Right renal cortex interstitium (tissue), 3 donors: ENCODE data around the gene CFAP77. TPM values are rescaled to one million over a fixed set of nuclear protein-coding genes. Genes with fewer than 3 reads are reported as not detected.

Source experiments
- DNase-seq, 3 donors: peaks; one replicate each; pipeline ENCODE4 v3.0.0-alpha.2; 2013; ENCODE audit warnings: low read depth in 3 of 3, low spot score in 2 of 3
- polyA plus RNA-seq, 3 donors: library from polyadenylated mRNA; unstranded; fragments of 120-200 nt; gene quantifications; one replicate each; pipeline ENCODE4 v1.2.1, GENCODE V29; 2013; ENCODE audit not compliant: insufficient read length in 3 of 3

Gene CFAP77
- polyA plus RNA-seq, 3 donors, result 0.64 to 0.94 (median 0.91) TPM

DNA sequence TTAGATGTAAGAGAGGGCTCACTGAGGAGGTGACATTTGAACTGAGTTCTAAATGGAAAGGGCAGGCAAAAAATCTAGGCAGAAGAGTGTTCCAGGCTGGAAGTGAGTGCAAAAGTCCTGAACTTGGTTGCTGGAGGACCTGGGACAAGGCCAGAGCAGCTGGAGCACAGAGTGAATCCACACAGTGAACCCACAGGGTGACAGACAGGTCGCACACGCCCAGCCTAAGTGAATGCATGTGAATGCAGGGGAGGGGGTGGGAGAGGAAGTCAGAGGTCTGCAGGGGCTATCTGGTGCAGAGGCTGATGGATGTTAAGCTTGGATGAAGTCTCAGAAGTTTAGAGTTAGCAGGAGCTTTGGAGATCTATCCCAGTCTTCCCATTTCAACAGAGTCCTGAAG is 2.8 kb upstream of the CFAP77 start:
- no peak for DNase-seq

DNA sequence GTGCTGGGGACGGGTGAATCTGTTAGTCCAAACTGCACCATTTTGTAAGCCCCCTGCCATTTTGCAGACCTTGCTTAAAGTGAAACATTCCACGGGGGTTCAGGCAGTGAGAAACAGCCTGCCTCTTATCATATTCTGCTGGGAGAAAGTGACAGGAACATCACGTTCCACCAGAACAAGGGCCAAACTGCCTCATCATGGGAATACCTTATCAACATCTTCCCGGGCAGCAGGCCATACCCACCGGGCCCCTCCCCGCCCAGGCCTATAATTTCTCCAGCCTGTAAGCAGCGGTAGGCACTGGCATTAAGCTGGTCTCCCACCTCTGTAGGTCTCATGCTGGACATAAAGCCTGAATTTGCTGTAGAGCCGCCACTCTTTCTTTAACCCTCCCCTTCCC is 1.5 kb upstream of the CFAP77 start:
- no peak for DNase-seq

DNA sequence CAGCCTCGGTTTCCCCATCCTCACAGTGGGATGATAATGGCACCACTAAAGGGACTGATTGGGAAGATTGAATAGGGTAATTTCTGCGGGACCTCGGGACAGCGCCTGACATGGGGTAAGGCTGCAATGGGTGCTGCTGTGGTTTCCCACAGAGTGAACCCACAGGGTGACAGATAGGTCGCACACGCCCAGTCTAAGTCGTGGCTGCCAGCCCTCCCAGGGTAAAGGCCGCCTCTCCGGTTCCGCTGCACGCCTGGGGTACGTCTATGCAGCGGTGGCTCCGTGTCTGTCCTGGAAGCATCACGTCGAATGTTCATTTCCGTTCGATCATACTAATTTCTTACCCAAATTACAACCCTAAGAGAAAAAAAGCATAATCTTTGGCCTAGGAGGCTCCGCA is 631 bp downstream of the CFAP77 start:
- DNase-seq, result no peak

DNA sequence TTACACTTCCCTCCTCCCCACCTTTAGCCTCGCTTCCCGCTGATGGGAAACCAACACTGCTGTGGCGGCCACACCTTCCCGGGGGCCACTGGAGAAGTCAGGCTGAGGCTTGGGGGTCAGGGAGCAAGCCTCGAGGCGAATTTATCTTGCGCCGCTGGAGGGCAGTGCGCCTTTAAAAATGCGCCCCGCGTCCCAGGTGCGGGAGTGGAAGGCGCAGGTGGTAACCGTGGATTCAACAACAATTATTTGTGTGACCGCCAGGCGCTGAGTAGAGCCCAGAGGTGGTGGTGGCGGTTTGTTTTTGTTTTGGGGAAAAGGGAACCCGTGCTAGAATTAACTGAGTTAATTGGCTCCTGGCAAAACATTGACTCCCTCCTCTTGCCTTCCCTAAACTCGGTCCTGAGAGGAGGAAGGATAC is 1.1 kb downstream of the CFAP77 start:
- no peak for DNase-seq

DNA sequence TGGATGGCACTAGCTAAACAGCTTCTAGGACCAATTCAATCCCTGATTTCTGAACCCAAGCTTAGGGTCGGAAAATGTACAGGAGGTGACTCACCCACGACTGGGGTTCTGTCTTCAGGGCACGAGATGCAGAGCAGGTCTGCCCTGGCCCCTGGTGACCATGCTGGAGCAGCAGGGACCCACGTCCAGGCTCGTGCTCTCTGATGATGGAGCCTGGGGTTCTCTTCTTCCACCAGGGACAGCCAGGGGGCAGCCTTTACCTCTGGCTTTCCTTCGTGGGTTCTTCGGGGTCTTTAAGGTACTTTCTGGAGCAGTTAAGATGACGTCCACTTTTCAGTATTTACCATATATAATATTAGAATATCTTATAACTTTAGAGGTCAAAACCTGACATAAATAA is 2.1 kb downstream of the CFAP77 start:
- DNase-seq, result no peak

DNA sequence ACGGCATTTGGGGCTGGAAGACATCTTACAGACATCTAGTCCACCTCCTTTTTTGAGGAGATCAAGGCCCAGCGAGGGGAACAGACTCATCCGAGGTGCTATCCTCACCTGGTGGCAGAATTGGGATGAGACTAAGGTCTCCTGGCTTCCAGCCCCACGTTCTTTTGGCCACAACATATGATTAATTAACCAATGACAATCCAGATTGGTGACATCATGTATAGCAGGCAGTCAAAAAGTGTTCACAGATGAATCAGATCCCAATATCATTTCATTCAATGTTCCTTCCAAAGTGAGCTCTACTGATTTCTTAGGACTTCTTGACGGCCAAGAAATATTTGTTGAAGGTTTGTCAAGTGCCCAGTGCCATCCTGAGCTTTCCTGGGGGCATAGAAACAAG is 3.9 kb downstream of the CFAP77 start:
- no peak for DNase-seq

DNA sequence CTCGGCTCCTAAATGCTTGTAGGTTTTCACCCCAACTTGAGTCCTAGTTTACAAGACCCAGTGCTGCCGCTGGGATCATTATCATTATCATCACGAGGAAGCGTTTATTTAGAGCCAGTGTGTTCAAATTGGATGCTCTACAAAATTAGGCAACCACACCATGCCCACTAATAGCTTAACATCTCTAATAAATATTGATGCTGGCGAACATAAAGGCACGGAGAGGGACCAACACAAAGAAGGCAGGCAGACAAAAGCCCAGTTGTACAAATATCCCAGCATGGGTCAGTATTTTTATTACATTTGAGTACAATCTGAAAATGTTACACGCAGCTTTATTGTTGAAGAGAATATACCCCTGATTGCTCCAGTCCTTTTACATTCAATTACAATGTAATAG is 4.7 kb downstream of the CFAP77 start:
- no peak for DNase-seq

DNA sequence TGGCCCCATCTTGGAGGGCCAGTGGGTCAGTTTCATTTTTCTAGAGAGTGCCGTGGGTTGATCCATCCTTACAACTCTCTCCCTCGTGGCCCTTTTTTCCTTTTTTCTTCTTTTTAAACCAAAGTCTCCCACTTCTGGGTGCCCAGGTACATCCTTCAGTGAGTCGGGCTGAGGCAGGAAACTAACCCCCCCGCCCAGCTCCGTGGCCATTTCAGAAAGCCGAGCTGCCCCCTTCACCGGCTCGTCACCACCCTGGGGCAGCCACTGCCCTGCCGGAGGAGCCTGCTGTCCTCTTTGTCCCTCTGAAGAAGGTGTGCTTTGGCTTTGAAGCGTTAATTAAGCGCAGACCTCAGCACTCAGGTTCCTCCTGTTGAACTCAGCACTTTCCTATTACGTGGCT is 5.2 kb downstream of the CFAP77 start:
- no peak for DNase-seq

DNA sequence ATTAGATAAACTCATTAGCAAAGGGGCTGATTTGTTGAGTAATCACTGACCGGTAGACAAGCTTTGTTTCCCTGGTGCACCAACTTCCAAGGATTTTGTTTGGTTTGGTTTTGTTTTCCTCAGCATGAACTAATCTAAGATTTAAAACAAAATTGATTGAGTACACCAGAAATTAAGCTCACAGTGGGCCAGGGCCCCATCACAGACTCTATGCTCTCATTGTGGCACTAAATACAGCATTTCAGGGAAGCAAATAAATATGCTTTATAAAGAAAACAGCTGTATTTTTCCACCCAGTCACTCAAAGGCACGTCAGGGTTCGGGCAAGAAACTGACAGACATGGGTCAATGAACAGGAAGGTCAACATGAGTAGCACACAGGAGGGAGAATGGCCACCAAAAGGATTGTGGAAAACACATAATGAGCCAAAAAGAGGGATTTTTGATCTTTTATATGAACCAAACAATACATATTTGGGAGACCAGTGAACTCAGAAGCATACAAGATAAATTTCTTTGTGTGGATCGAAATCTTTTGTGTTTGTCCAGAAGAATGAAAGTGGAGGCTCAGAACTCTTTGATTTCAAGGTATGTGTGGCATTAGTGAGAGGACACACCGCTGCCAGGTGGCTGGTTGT is 8.8 kb downstream of the CFAP77 start:
- DNase-seq, result no peak

DNA sequence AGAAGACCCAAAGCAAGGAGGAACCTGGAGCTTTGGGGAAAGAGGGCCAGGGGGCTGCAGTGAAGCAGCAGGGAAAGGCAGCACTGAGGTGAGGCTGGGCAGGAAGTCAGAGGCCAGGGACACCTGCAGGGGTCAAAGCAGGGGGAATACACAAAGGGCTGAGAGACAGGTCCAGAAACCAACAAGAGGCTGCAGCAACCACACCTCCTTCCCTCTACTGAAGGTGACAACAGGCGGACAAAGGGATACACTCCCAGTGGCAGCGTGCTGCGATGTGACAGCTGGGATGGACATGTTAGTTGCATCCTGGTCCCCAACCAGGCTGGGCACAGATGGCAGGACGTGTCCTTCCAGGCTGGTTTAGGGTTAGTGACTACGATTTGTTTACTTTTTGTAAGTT is 12.6 kb downstream of the CFAP77 start:
- DNase-seq, result no peak

DNA sequence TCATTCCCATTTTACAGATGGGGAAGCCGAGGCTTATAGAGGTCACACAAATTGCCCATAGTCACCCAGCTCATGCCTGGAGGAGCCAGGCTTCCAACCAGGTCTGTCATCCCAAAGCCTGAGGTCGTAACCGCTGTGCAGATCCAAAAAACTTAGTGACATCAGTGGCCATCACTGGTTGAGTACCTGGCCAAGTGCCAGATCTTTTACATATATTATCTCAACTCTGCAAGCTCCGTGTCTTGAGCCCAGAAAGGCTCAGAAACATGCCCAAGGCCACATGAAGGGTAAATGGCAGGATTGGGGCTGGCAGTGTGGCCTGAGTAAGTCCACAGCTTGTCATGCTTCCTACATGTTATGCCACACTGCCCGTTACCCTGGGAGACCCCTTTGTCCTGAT is 13.5 kb downstream of the CFAP77 start:
- no peak for DNase-seq

DNA sequence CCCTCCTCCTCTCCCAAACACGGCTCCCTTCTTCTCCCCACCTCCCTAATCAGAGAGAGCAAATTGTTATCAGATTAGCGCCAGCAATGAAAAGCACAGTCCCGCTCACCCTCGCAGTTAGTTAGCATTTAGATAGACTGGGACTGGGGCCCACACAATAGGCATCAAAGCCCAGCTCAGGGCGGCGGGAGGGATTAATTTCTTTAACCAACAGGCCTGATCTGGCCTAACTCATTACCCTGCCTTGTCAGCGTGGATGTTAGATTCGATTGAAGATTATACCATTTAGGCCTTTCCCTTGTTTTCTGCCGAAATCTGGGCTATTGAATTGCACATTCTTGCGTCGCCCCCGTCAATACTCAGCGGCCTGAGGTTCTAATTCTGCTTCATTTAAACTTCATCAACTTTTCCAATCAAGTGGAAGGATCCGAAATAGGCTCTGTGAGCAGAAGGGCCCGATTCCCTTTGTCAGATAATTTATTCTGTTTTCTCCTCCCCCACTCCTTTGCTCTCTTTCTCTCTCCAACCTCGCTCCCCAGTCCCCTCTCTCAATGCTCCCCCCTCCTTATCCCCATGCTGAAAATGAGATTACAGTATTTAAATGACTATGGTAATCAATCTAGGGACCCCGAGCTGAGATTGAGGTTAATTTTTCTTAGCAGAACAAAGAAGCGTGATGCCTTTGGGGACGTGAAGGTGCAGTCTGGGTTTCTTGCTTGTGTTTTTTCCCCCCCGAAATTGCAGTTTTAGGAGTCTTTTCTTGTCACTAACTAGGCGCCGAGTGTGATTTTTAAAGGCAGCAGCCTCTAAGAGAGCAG is 15.1 kb downstream of the CFAP77 start:
- DNase-seq, result no peak

DNA sequence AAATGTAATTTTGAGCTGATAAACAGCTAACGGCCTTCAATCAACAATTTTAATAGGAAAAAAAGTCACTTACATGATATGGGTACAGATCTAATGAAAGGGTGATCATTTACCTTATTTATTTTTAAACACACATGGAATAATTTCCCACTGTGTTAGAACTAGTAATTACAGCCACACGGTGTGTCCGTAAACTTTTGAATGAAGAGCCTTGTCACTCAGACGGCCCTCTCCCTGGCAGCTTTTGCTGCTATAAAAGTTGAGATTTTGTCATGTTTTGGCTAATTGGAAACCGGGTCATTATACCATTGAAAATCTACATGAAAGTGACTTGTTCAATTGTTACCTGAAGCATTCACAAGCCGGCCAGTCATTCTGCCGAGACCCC is 15.7 kb downstream of the CFAP77 start:
- DNase-seq, result no peak

DNA sequence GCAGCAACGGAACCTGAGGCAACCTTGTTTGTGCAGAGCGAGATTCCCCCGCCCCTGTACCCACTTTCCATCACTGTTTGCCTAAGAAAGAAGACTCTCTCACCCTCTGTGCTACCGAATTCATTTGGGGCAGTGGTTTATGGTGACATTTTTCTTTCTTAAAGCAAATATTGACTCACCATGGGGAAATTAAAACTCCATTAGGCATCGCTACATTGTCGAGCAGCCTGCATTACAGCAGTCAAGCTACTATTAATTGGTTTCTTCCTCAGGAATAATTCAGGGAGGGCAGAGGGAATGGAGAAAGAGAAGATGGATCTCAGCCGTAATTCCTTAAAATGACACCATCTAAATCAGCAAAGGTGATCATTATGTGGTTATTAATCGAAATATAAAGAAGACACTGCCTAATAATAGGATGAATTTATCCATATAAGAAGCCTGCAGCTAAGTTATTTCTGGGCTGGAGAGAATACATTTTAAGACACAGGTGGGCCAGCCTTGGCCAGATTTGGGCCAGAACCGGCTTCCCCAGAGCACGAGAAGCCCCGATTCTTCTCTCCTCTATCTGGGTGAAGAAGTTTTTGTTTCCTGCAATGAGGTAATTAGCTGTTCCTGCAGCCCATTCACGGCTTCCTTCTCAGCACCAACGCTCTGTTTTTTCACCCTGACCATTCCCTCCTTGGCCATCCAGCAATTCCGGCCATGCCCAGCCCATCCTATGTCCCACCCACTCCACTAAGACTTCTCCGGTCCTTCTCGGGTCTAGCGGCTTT is 16.8 kb downstream of the CFAP77 start:
- no peak for DNase-seq

DNA sequence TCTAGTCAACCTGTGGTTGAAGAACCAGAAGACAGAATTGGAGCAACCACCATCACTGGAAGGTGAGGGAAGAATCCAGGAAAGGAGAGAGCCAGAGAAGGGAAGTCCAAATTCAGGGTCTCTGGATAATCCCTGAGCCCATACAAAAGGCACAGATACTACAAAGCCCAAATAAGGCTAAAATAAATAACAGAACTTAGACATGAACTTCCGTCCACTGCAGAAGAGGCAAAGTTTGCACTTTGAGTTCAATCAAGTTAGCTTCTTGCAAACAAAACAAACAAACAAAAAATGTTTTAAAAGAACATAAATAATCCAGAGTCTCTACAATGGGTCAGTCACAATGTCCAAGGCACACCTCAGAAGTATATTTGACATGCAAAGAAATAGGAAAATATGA is 21.0 kb downstream of the CFAP77 start:
- no peak for DNase-seq

DNA sequence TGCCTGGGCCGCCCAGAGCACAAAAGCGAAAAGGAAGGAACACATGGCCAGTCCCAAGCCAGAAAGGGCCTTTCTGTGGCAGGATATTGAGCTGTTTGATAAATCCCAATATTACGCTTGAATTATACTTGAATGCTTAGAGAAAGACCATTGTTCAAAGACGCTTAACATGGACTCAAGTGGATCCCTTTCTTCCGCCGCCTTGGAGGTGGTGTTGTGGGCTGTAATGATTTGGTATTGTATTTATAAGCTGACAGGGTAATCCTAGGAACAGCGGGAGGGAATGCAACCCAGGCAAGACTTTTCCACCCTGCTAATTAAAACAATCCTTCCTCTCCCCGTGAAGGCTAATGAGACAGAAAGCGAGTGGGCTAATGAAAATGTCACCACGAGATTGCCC is 24.9 kb downstream of the CFAP77 start:
- no peak for DNase-seq

DNA sequence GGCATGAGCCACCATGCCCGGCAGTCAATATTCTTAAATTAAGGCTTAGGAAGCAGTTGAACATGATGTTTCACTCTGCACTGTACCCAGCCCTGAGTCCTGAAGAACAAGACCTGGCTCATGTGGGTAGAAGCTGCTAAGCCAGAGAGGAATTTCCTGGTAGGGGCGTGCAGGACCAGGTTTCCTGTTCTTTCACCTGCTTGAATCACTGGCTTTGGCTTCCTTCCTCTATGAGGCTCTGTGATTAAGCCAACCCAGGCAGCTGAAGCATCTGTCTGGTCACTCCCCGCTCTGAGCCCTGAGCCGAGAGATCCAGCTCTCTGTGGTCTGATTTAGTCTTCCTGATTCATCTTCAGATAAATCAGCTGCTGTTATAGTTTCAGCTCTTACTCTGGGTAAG is 29.1 kb downstream of the CFAP77 start:
- no peak for DNase-seq

DNA sequence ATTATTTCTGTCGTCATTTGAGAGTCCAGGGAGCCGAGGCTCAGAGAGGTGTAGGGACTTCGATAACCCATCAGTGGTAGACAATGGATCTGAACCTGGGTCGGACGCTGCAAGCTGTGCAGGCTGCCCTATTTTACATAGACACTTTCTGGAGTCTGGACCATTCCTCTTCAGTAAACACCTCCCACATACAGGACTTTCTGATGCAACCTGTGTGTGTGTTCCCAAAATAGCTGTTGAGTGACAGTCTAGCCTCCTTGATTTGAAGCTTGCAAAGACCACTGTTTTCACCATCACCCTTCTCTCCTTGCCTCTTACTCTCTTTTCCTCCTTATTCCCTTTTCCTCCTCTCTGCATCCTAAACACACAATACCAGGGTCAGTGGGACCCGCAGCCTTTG is 30.7 kb downstream of the CFAP77 start:
- DNase-seq, result no peak

DNA sequence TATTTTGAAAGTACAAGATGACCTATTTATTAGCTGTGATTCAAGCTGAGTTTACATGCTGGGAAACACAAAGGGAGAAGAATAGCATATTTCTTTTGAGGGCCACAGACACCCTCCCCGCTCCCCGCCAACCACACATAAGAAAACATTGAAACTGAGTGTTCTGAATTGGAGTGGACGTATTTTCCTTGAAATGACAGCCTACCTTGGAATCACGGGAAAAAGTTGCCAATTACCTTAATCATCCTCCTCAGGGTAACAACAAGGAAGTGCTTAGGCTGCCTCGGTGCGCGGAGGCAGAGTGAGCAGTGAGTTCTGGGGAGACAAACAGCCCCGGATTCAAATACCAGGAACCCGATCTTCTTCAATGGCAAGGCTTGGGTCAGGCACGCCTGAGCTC is 31.4 kb downstream of the CFAP77 start:
- no peak for DNase-seq

DNA sequence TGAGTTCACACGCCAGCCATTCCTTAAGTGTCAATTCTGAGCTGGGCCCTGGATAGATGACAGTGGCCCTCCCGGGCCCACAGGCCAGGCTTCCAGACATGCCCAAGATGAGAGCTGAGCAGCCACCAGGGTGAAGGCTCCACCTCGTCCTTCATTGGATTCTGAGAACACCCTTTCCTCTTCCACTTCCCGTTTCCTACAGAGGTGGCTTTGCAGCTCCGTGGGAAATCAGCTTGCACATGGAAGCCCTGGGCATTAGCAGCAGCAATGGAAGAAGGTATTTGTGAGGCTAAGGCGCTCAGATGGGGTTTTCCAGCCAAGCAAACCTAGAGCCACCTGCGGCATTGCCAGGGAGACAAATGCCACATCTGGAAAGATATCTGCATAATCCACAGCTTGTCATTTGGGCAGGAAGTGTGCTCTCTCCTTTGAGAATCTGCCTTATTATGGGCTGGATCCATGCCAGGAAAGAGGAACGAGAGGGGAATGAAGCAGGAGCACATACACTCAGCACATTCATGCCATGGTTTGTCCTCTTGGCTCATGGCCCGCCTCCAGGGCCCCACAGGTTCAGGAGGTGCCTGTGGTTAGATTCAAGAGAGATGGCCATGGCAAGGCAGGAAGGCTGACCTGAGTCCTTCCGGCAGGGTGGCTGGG is 34.1 kb downstream of the CFAP77 start:
- no peak for DNase-seq

DNA sequence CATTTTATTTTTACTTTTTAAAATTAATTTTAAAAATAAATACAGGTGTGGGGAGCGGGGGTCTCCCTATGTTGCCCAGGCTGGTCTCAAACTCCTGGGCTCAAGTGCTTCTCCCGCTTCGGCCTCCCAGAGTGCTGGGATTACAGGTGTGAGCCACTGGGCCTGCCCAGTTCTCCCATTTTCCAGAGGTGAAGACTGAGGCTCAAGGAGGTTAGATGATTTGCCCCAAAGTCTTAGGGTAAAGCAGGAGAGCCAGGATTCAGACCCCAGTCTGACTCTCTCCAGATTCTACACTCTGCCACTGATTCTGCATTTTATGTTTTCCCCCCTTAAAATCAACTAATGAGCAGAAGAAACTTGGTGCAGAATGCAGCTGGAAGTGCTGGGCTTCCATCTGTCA is 36.9 kb downstream of the CFAP77 start:
- DNase-seq, result no peak
